ENCODE data around the gene SSNA1. TPM values are rescaled to one million over a fixed set of nuclear protein-coding genes. Genes with fewer than 3 reads are reported as not detected.
A peak's percentile ranks its signal among the peaks of the same experiment; 100 is the strongest.

Gene SSNA1
- total RNA-seq, 1 experiment from 2014 or later = 184 TPM

- DNase-seq (ENCODE audit: low spot score) = no peak
Measured at GRCh38 chr9:137152844-137153405, 35.6 kb upstream of the SSNA1 start.

GRCh38 chr9:137156567-137157375 lies 31.7 kb upstream of the SSNA1 start:
- no peak for DNase-seq (ENCODE audit: low spot score)

- DNase-seq (ENCODE audit: low spot score) = no peak
Measured at GRCh38 chr9:137157618-137158415, 30.7 kb upstream of the SSNA1 start.

- DNase-seq (ENCODE audit: low spot score) = no peak
Measured at GRCh38 chr9:137158625-137159024, 29.9 kb upstream of the SSNA1 start.

- no peak for DNase-seq (ENCODE audit: low spot score)
Measured at GRCh38 chr9:137159105-137160053, 29.1 kb upstream of the SSNA1 start.

- DNase-seq (ENCODE audit: low spot score) = no peak
Measured at GRCh38 chr9:137160054-137160425, 28.4 kb upstream of the SSNA1 start.

- DNase-seq (ENCODE audit: low spot score) = no peak
Measured at GRCh38 chr9:137160716-137161557, 27.5 kb upstream of the SSNA1 start.

GRCh38 chr9:137161558-137162486 lies 26.7 kb upstream of the SSNA1 start:
- DNase-seq (ENCODE audit: low spot score) = no peak

GRCh38 chr9:137162505-137163364 lies 25.7 kb upstream of the SSNA1 start:
- DNase-seq (ENCODE audit: low spot score) = peak; percentile 65

GRCh38 chr9:137163365-137163715 lies 25.1 kb upstream of the SSNA1 start:
- DNase-seq (ENCODE audit: low spot score) = no peak

- DNase-seq (ENCODE audit: low spot score) = no peak
Measured at GRCh38 chr9:137163805-137164204, 24.7 kb upstream of the SSNA1 start.

GRCh38 chr9:137164370-137165249 lies 23.9 kb upstream of the SSNA1 start:
- no peak for DNase-seq (ENCODE audit: low spot score)

GRCh38 chr9:137165250-137165836 lies 23.1 kb upstream of the SSNA1 start:
- no peak for DNase-seq (ENCODE audit: low spot score)

- no peak for DNase-seq (ENCODE audit: low spot score)
Measured at GRCh38 chr9:137166380-137167229, 21.9 kb upstream of the SSNA1 start.

- no peak for DNase-seq (ENCODE audit: low spot score)
Measured at GRCh38 chr9:137167277-137167746, 21.2 kb upstream of the SSNA1 start.
